ENCODE data around the gene TBL1X.
"Not testable (repeated sequence)": the region's sequence is repeated elsewhere in the genome, so short reads cannot be mapped to it uniquely, and the experiment has no call there.

TBL1X gene

GRCh38 chrX:9530848-9531274, 66.0 kb downstream of the TBL1X start:
- no peaks in the 10 kb centered on the region for H3K4me1 ChIP-seq (ENCODE audit: control insufficient read depth in 2 of 2, insufficient read depth in 2 of 2, low read length in 2 of 2)
- no peak overlapping the region for H3K4me3 ChIP-seq (ENCODE audit: low read length in 2 of 2)
- H3K27ac ChIP-seq (ENCODE audit: low read depth in 2 of 2, low read length in 2 of 2) = no peak overlapping the region
- no peak overlapping the region for H3K9ac ChIP-seq (ENCODE audit: low read depth in 1 of 2, low read length in 2 of 2)
- no peaks in the 10 kb centered on the region for H3K27me3 ChIP-seq (ENCODE audit: control insufficient read depth in 2 of 2, insufficient read depth in 2 of 2, low read length in 2 of 2)
- no peaks in the 10 kb centered on the region for H3K9me3 ChIP-seq (ENCODE audit: control insufficient read depth in 2 of 2, low read length in 2 of 2)
- no peaks in the 10 kb centered on the region for H3K36me3 ChIP-seq (ENCODE audit: control insufficient read depth in 2 of 2, insufficient read depth in 2 of 2, low read length in 2 of 2)

- no peaks in the 10 kb centered on the region for H3K4me1 ChIP-seq (ENCODE audit: control insufficient read depth in 2 of 2, insufficient read depth in 2 of 2, low read length in 2 of 2)
- H3K9ac ChIP-seq (ENCODE audit: low read depth in 1 of 2, low read length in 2 of 2) = no peak overlapping the region
- no peak overlapping the region for H3K27ac ChIP-seq (ENCODE audit: low read depth in 2 of 2, low read length in 2 of 2)
- no peak overlapping the region for H3K4me3 ChIP-seq (ENCODE audit: low read length in 2 of 2)
- H3K27me3 ChIP-seq (ENCODE audit: control insufficient read depth in 2 of 2, insufficient read depth in 2 of 2, low read length in 2 of 2) = no peaks in the 10 kb centered on the region
- no peaks in the 10 kb centered on the region for H3K9me3 ChIP-seq (ENCODE audit: control insufficient read depth in 2 of 2, low read length in 2 of 2)
- H3K36me3 ChIP-seq (ENCODE audit: control insufficient read depth in 2 of 2, insufficient read depth in 2 of 2, low read length in 2 of 2) = no peaks in the 10 kb centered on the region
Measured at GRCh38 chrX:9532349-9532748, 67.5 kb downstream of the TBL1X start.

- no peaks in the 10 kb centered on the region for H3K36me3 ChIP-seq (ENCODE audit: control insufficient read depth in 2 of 2, insufficient read depth in 2 of 2, low read length in 2 of 2)
- peaks cover 0 to 4% of the 10 kb centered on the region in 2 donors for H3K4me1 ChIP-seq (ENCODE audit: control insufficient read depth in 2 of 2, insufficient read depth in 2 of 2, low read length in 2 of 2)
- no peaks in the 10 kb centered on the region for H3K27me3 ChIP-seq (ENCODE audit: control insufficient read depth in 2 of 2, insufficient read depth in 2 of 2, low read length in 2 of 2)
- H3K9ac ChIP-seq (ENCODE audit: low read depth in 1 of 2, low read length in 2 of 2) = no peak overlapping the region
- H3K27ac ChIP-seq (ENCODE audit: low read depth in 2 of 2, low read length in 2 of 2) = no peak overlapping the region
- H3K4me3 ChIP-seq (ENCODE audit: low read length in 2 of 2) = no peak overlapping the region
- no peaks in the 10 kb centered on the region for H3K9me3 ChIP-seq (ENCODE audit: control insufficient read depth in 2 of 2, low read length in 2 of 2)
Measured at GRCh38 chrX:9533611-9534010, 68.8 kb downstream of the TBL1X start.

DNA sequence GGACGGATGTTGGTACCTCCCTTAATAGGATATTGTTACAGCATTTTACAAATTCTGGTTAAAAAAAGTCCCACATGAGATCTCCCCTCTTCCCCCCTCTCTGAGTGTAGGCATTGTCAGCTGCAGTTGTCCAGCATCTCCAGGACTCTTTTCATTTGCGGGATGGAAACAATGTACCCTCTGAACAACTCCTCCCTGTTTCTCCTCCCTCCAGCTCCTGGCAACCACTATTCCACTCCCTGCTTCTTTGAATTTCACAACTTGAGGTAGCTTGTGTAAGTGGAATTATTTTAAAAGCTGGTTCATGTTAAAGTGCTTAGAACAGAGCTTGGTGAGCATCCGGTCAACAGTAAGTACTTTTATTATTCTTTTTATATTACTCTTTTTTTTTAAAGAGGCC, 69.8 kb downstream of the TBL1X start:
- H3K4me3 ChIP-seq (ENCODE audit: low read length in 2 of 2) = no peak overlapping the region

GRCh38 chrX:9535101-9535500, 70.2 kb downstream of the TBL1X start:
- Histone ChIP-seq H3K27me3 (ENCODE audit: control insufficient read depth in 2 of 2, insufficient read depth in 2 of 2, low read length in 2 of 2) (no peaks in the 10 kb centered on the region), H3K4me3 (ENCODE audit: low read length in 2 of 2) (no peak overlapping the region), H3K4me1 (ENCODE audit: control insufficient read depth in 2 of 2, insufficient read depth in 2 of 2, low read length in 2 of 2) (peaks cover 0 to 4% of the 10 kb centered on the region in 2 donors), H3K36me3 (ENCODE audit: control insufficient read depth in 2 of 2, insufficient read depth in 2 of 2, low read length in 2 of 2) (no peaks in the 10 kb centered on the region), H3K27ac (ENCODE audit: low read depth in 2 of 2, low read length in 2 of 2) (no peak overlapping the region), H3K9ac (ENCODE audit: low read depth in 1 of 2, low read length in 2 of 2) (no peak overlapping the region), H3K9me3 (ENCODE audit: control insufficient read depth in 2 of 2, low read length in 2 of 2) (no peaks in the 10 kb centered on the region)

More for the DNA sequence above, 69.8 kb downstream of the TBL1X start:
- no peaks in the 10 kb centered on the region for H3K36me3 ChIP-seq (ENCODE audit: control insufficient read depth in 2 of 2, insufficient read depth in 2 of 2, low read length in 2 of 2)
- H3K4me1 ChIP-seq (ENCODE audit: control insufficient read depth in 2 of 2, insufficient read depth in 2 of 2, low read length in 2 of 2) = peaks cover 0 to 4% of the 10 kb centered on the region in 2 donors
- no peak overlapping the region for H3K27ac ChIP-seq (ENCODE audit: low read depth in 2 of 2, low read length in 2 of 2)
- no peaks in the 10 kb centered on the region for H3K9me3 ChIP-seq (ENCODE audit: control insufficient read depth in 2 of 2, low read length in 2 of 2)
- no peaks in the 10 kb centered on the region for H3K27me3 ChIP-seq (ENCODE audit: control insufficient read depth in 2 of 2, insufficient read depth in 2 of 2, low read length in 2 of 2)
- no peak overlapping the region for H3K9ac ChIP-seq (ENCODE audit: low read depth in 1 of 2, low read length in 2 of 2)

DNA sequence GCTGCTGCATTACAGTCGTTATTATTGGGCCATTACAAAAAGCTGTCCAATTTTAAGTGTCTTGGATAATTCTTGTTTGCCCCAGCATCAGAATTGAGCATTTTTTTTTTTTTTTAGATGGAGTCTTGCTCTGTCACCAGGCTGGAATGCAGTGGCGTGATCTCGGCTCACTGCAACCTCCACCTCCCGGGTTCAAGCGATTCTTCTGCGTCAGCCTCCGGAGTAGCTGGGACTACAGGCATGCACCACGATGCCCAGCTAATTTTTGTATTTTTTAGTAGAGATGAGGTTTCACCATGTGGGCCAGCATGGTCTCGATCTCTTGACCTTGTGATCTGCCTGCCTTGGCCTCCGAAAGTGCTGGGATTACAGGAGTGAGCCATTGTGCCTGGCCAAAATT, 71.3 kb downstream of the TBL1X start:
- H3K4me3 ChIP-seq (ENCODE audit: low read length in 2 of 2); H3K36me3 ChIP-seq (ENCODE audit: control insufficient read depth in 2 of 2, insufficient read depth in 2 of 2, low read length in 2 of 2); H3K4me1 ChIP-seq (ENCODE audit: control insufficient read depth in 2 of 2, insufficient read depth in 2 of 2, low read length in 2 of 2); H3K27ac ChIP-seq (ENCODE audit: low read depth in 2 of 2, low read length in 2 of 2); H3K9ac ChIP-seq (ENCODE audit: low read depth in 1 of 2, low read length in 2 of 2); H3K9me3 ChIP-seq (ENCODE audit: control insufficient read depth in 2 of 2, low read length in 2 of 2); H3K27me3 ChIP-seq (ENCODE audit: control insufficient read depth in 2 of 2, insufficient read depth in 2 of 2, low read length in 2 of 2): not testable (repeated sequence)

DNA sequence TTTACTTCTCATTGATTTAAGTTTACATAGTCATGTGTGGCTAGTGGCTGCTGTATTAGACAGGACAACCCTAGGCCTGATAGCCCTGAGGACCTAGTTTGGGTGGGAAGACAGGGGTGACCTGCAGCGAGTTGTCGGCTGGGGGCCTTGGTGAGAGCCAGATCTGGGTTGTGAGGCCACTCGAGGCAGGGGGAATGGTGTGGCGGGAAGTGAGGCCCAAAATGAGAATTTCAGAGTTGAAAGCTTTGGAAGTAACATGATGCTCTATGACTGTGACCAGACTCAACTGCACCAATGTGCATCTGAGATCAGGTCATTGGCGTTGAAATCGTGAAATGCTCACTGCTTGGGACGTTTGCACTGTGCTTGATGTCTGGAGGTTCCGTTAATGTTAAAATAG, 72.9 kb downstream of the TBL1X start:
- no peak overlapping the region for H3K27ac ChIP-seq (ENCODE audit: low read depth in 2 of 2, low read length in 2 of 2)
- H3K4me3 ChIP-seq (ENCODE audit: low read length in 2 of 2) = no peak overlapping the region
- no peaks in the 10 kb centered on the region for H3K9me3 ChIP-seq (ENCODE audit: control insufficient read depth in 2 of 2, low read length in 2 of 2)
- no peak overlapping the region for H3K9ac ChIP-seq (ENCODE audit: low read depth in 1 of 2, low read length in 2 of 2)
- no peaks in the 10 kb centered on the region for H3K27me3 ChIP-seq (ENCODE audit: control insufficient read depth in 2 of 2, insufficient read depth in 2 of 2, low read length in 2 of 2)
- H3K4me1 ChIP-seq (ENCODE audit: control insufficient read depth in 2 of 2, insufficient read depth in 2 of 2, low read length in 2 of 2) = peaks cover 0 to 4% of the 10 kb centered on the region in 2 donors
- no peaks in the 10 kb centered on the region for H3K36me3 ChIP-seq (ENCODE audit: control insufficient read depth in 2 of 2, insufficient read depth in 2 of 2, low read length in 2 of 2)

GRCh38 chrX:9538544-9539045, 73.7 kb downstream of the TBL1X start:
- Histone ChIP-seq H3K4me3 (ENCODE audit: low read length in 2 of 2) (no peak overlapping the region), H3K27me3 (ENCODE audit: control insufficient read depth in 2 of 2, insufficient read depth in 2 of 2, low read length in 2 of 2) (no peaks in the 10 kb centered on the region), H3K9me3 (ENCODE audit: control insufficient read depth in 2 of 2, low read length in 2 of 2) (no peaks in the 10 kb centered on the region), H3K27ac (ENCODE audit: low read depth in 2 of 2, low read length in 2 of 2) (no peak overlapping the region), H3K9ac (ENCODE audit: low read depth in 1 of 2, low read length in 2 of 2) (no peak overlapping the region), H3K36me3 (ENCODE audit: control insufficient read depth in 2 of 2, insufficient read depth in 2 of 2, low read length in 2 of 2) (no peaks in the 10 kb centered on the region), H3K4me1 (ENCODE audit: control insufficient read depth in 2 of 2, insufficient read depth in 2 of 2, low read length in 2 of 2) (peaks cover 0 to 4% of the 10 kb centered on the region in 2 donors)

- Histone ChIP-seq H3K4me1 (ENCODE audit: control insufficient read depth in 2 of 2, insufficient read depth in 2 of 2, low read length in 2 of 2) (peaks cover 0 to 4% of the 10 kb centered on the region in 2 donors), H3K36me3 (ENCODE audit: control insufficient read depth in 2 of 2, insufficient read depth in 2 of 2, low read length in 2 of 2) (no peaks in the 10 kb centered on the region), H3K9ac (ENCODE audit: low read depth in 1 of 2, low read length in 2 of 2) (no peak overlapping the region), H3K27me3 (ENCODE audit: control insufficient read depth in 2 of 2, insufficient read depth in 2 of 2, low read length in 2 of 2) (no peaks in the 10 kb centered on the region), H3K4me3 (ENCODE audit: low read length in 2 of 2) (no peak overlapping the region), H3K27ac (ENCODE audit: low read depth in 2 of 2, low read length in 2 of 2) (no peak overlapping the region), H3K9me3 (ENCODE audit: control insufficient read depth in 2 of 2, low read length in 2 of 2) (no peaks in the 10 kb centered on the region)
Measured at GRCh38 chrX:9539605-9540387, 74.9 kb downstream of the TBL1X start.

GRCh38 chrX:9542106-9542760, 77.4 kb downstream of the TBL1X start:
- Histone ChIP-seq H3K9me3 (ENCODE audit: control insufficient read depth in 2 of 2, low read length in 2 of 2) (no peaks in the 10 kb centered on the region), H3K9ac (ENCODE audit: low read depth in 1 of 2, low read length in 2 of 2) (no peak overlapping the region), H3K4me3 (ENCODE audit: low read length in 2 of 2) (no peak overlapping the region), H3K36me3 (ENCODE audit: control insufficient read depth in 2 of 2, insufficient read depth in 2 of 2, low read length in 2 of 2) (no peaks in the 10 kb centered on the region), H3K27ac (ENCODE audit: low read depth in 2 of 2, low read length in 2 of 2) (no peak overlapping the region), H3K27me3 (ENCODE audit: control insufficient read depth in 2 of 2, insufficient read depth in 2 of 2, low read length in 2 of 2) (no peaks in the 10 kb centered on the region), H3K4me1 (ENCODE audit: control insufficient read depth in 2 of 2, insufficient read depth in 2 of 2, low read length in 2 of 2) (peaks cover 0 to 4% of the 10 kb centered on the region in 2 donors)
